ENCODE results near the gene CCNG1.
"Not testable (repeated sequence)": the region's sequence is repeated elsewhere in the genome, so short reads cannot be mapped to it uniquely, and the experiment has no call there.

Gene CCNG1

DNA sequence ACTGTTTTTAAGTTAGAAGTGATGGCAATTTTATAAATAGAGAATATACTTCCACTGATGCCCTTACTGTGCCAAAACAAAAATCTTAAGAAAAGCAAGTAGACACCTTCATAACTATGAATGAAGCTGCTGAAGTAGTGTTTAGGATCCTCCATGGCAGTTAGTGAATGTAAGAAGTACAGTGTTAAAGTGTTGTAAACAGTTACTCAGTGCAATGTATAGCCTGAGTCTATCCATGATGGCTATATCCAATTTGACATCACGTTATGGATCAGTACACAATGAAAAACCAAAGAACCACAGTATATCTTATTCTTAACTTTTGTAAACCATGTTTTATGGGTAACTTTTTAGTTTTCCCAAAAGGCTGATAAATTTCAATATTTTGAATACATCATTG, 7.1 kb downstream of the CCNG1 start:
- DNase-seq (ENCODE audit: low read depth), result no peak

DNA sequence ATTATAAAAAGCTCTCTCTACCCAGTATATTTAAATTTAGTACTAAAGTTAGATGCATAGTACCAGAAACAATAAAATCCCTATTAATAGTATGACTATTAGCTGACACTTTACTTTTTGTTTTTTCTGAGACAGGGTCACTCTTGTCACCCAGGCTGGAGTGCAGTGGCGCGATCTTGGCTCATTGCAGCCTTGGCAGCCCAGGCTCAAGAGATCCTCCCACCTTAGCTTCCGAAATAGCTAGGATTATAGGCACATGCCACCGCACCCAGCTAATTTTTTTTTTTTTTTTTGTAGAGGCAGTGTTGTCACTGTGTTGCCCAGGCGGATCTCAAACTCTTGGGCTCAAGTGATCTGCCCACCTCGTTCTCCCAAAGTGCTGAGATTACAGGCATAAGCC, 8.0 kb downstream of the CCNG1 start:
- no peak for DNase-seq (ENCODE audit: low read depth)

- no peak for DNase-seq (ENCODE audit: low read depth)
These were observed 9.8 kb downstream of the CCNG1 start for GRCh38 chr5:163447191-163447590.

GRCh38 chr5:163447875-163448274, 10.5 kb downstream of the CCNG1 start:
- DNase-seq (ENCODE audit: low read depth), result no peak

DNA sequence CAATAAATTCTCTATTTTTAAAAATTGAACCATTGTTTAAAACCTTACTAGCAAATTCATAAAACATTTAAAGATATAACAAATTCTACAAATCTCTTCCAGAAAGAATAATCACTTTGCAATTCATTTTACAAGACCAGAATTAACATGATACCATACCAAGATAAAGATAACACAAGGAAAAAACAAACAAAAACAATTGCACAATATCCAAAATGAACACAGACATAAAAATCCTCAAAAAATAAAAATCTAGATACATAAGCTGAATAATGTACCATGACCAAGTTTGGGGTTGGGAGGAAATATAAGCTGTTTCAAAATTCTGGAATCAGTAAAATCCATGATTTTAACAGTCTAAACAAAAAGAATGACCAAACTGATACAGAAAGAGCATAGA, 11.1 kb downstream of the CCNG1 start:
- DNase-seq (ENCODE audit: low read depth), result no peak

- no peak for DNase-seq (ENCODE audit: low read depth)
These were observed 14.1 kb downstream of the CCNG1 start for GRCh38 chr5:163451489-163451888.

- peak; percentile 10 for DNase-seq (ENCODE audit: low read depth)
These were observed 16.3 kb downstream of the CCNG1 start for GRCh38 chr5:163453705-163454104.

GRCh38 chr5:163455406-163455805, 18.0 kb downstream of the CCNG1 start:
- not testable (repeated sequence) for DNase-seq (ENCODE audit: low read depth)

- no peak for DNase-seq (ENCODE audit: low read depth)
These were observed 18.7 kb downstream of the CCNG1 start for GRCh38 chr5:163456029-163456589.

DNA sequence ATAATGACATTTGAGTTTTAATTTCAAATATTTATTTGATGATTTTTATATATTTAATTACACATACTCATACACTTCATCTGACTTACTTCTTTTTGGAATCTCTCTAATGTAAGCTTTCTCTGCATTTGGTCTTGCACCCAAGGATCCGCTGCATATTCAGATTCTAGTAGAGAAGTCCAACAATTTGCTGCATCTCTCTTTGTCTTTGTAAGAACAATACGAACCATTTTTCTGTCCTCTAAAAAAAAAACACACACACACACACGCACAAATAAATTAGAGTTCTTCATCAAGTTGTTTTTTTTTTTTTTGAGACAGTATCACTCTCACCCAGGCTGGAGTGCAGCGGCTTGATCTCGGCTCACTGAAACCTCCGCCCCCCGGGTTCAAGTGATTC, 19.4 kb downstream of the CCNG1 start:
- DNase-seq (ENCODE audit: low read depth), result no peak

DNA sequence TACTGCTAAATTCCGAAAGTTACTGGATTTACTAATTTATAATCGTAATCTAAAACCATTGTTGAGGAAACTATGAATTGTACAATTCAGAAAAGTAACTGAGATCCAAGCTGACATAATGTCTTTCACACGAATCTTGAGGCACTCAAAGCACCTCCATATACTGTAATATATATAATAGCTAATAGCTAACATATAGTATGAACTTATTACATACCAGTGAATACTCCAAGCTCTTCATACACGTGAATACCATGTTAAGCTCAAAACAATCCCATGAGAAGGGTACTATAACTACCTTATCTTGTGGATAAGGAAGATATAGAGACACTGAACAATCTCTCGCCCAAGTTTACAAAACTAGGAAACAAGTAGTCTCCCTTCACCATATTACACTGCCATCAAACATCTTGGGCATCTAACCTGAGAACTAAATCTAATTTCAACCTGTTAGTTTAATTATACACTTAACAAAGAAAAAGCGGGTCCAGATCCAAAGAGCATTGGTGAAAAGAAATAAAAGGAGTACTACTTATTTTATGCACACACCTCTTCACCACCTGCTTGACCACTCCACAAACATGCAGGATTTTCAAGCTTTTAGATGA, 21.5 kb downstream of the CCNG1 start:
- peak; percentile 7 for DNase-seq (ENCODE audit: low read depth)

DNA sequence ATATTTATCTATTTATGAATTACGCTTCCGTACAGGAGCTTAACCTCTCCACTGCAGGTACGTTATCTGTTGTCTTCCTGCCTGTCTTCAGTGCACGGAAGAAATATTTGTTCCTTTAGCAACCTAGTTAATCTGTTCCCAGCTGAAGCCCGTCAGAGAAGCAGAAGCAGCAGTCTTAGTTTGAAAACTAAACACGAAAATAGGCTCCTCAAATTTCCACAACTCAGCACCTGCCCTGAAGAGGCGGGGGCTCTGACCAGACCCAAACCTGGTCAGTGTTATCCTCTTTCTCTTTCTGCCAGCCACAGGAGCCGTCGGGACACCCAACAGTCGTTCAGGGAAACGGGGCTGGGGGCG, 22.0 kb downstream of the CCNG1 start:
- no peak for DNase-seq (ENCODE audit: low read depth)

DNA sequence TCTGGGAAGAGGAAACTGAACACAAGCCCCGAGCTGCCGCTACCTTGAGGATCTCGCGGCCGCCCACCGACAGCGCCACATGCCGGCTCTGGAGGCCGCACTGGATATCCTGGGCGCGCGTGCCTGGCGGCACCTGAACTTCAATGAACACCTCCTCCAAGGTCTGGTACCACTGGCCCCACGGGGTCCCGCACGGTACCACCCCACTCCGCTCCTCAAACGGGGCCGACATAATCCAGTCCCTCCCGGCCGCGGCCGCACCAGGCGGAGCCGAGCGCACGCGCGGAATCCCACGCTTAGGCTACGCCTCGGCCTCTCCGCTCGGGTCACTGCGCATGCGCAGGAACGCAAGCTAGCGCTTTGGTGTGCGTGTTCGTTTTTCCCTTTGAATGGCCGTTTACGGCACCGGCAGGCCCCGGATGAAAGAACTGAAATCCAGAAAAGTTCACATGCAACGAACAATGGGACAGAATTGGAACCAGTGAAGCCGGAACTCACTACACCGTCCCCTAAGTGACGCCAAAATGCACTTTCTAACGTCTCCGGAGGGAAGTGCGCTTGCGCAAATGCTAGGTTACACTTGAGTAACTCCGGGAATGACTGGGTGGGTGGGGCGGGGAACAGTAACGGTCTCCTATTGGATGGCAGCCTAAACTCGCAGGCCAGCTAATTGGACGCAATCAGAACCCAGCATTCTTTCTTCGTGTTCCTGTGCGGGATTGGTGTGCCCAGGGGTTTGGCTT, 22.6 kb downstream of the CCNG1 start, which contains the start of gene NUDCD2:
Gene NUDCD2 (minus strand): TSS at position 284 of the 743 bp plus-strand sequence. CDS start 52 bp downstream, at position 232.
- peak; percentile 99 for DNase-seq (ENCODE audit: low read depth)

GRCh38 chr5:163460562-163461171, 23.3 kb downstream of the CCNG1 start, which contains the start of gene HMMR:
TSS of gene HMMR (plus strand) at chr5:163460632. CDS start at chr5:163460693, 61 bp downstream.
- DNase-seq (ENCODE audit: low read depth), result peak; percentile 58

DNA sequence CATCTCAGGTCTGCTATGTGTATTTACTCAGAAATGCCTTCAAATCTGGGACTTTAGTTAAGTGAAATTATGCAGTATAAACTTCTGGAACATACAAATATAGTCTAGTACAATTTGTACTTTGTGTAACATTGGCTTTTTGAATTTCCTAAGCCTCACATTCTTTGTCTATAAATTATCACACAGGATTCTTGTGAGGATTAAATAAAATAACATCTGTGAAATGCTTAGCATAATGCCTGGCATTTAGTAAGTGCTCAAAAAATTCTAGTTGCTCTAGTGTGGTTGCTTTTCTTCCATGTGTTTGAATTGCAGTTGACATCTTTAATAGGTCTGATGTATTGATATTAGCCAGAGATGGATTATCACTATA, 25.7 kb downstream of the CCNG1 start:
- DNase-seq (ENCODE audit: low read depth), result no peak

DNA sequence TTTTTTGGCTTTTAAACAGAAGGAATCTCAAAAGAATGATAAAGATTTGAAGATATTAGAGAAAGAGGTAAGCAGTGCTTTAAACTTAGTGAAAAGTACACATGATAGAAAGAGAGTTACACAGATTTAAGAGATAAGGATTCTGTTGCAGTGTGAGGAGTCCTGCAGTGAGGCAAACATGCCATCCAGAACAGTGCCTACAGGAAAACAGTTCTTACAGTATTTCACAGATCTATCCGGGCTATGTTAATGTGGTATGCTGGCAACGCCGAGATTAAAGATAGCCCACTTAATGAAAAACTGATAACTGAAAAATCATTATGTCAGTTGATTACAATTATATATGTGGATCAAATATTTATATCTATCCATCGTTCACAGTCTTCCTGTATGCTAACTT, 30.3 kb downstream of the CCNG1 start:
- no peak for DNase-seq (ENCODE audit: low read depth)

DNA sequence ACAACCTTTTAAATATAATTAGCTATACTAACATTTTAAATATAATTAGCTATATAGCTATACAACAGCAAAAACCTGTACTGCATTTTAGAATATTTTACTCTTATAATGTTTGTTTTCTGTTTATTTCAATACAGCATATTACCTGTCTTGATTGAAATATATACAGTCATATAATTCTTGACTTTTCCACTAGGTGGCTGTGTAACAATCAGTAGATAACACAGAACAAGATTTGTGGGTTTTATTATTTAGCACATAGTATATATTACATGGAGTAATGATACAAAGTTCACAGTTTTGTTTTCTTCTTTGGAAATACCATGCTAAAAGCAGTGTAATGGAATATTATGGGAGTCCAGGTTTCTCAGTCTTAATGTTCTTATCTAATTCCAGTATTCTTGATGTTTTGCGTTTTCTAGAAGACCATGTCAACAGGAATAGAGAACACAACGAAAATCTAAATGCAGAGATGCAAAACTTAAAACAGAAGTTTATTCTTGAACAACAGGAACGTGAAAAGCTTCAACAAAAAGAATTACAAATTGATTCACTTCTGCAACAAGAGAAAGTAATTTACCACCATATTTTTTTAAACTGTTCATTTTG, 36.3 kb downstream of the CCNG1 start:
- peak; percentile 54 for DNase-seq (ENCODE audit: low read depth)

- DNase-seq (ENCODE audit: low read depth), result no peak
These were observed 38.0 kb downstream of the CCNG1 start for GRCh38 chr5:163475411-163475810.

GRCh38 chr5:163478126-163478981, 41.0 kb downstream of the CCNG1 start:
- peak; percentile 58 for DNase-seq (ENCODE audit: low read depth)

DNA sequence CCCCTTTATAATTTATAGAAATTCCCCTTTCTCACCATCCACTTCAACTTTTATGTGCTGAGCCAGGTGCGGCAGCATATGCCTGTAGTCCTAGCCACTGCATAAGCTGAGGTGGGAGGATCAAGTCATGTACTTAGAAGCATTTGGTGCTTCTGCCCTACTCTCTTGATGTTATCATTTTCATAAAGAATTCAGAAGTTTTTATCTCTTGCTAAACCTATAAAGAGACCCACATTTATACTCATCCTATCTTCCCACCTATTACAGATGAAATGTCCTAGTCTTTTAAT, 41.5 kb downstream of the CCNG1 start:
- DNase-seq (ENCODE audit: low read depth), result no peak

DNA sequence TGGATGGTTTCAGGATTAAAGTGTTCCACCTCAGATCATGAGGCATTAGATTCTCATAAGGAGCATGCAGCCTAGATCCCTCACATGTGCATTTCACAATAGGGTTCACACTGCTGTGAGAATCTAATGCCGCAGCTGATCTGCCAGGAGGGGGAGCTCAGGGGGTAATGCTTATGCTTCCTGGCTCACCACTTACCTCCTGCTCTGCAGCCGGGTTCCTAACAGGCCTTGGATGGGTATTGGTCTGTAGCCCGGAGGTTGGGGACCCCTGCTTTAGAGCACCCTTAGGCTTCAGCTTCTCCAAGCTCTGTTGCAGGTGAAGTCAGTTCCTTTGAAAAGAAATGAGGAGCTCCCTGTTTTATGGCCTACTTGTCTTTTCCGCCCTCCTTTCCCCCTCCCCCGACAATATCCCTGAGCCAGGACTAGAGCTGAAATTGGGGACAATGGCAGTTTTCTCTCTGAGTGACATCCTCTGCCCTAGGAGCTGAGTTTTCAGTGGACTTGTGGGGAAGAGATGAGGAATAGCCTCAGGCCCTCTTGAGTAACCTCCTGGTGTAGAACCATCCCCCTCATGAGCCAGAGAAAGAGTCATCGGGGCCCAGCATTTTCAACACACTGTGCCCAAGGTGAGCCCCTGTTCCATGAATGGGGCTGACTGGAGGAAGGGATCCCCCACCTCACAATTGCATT, 51.8 kb downstream of the CCNG1 start:
- peak; percentile 61 for DNase-seq (ENCODE audit: low read depth)
